Transverse colon (tissue), 3 donors: ENCODE measurements around the gene SMARCD1.

Experiments used
- POLR2A ChIP-seq: fragments of 450-650 bp; IDR thresholded peaks from one replicate; pipeline ENCODE4 v1.6.1; 2016; ENCODE audit warnings: antibody characterized with exemption, mild to moderate bottlenecking, moderate library complexity
- TF ChIP-seq, protein P1 (sequence below), 5 experiments: fragments of 200-600 bp in 3 of 5; fragments of 450-650 bp in 2 of 5; sonication (generic) in 3 of 5; IDR thresholded peaks; 1 replicate in 2 of 5; 2 replicates in 3 of 5; pipeline ENCODE4 v1.5.1; 2016 to 2017; ENCODE audit warnings: antibody characterized with exemption in 5 of 5, inconsistent platforms in 3 of 5, mild to moderate bottlenecking in 2 of 5, moderate library complexity in 1 of 5

DNA sequence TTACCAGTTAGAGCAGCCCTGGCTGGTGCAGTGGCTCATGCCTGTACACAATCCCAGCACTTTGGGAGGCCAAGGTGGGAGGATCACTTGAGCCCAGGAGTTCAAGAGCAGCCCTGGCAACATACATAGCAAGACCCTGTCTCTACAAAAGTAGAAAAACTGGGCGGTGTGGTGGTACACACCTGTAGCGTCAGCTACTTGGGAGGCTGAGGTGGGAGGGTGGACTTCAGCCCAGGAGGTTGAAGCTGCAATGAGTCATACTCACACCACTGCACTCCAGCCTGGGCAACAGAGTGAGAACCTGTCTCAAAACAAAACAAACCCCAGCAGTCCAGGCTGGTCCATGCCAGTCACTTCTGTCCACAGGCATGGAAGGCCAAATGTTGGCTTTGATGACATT, 34.2 kb downstream of the SMARCD1 start:
- no peak for TF ChIP-seq POLR2A
- TF ChIP-seq, protein P1, sequence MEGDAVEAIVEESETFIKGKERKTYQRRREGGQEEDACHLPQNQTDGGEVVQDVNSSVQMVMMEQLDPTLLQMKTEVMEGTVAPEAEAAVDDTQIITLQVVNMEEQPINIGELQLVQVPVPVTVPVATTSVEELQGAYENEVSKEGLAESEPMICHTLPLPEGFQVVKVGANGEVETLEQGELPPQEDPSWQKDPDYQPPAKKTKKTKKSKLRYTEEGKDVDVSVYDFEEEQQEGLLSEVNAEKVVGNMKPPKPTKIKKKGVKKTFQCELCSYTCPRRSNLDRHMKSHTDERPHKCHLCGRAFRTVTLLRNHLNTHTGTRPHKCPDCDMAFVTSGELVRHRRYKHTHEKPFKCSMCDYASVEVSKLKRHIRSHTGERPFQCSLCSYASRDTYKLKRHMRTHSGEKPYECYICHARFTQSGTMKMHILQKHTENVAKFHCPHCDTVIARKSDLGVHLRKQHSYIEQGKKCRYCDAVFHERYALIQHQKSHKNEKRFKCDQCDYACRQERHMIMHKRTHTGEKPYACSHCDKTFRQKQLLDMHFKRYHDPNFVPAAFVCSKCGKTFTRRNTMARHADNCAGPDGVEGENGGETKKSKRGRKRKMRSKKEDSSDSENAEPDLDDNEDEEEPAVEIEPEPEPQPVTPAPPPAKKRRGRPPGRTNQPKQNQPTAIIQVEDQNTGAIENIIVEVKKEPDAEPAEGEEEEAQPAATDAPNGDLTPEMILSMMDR (IDR thresholded peaks at IDR 0.05) = no peak
